HepG2 (cell line): ENCODE data around the gene FANCE. TPM values are rescaled to one million over a fixed set of nuclear protein-coding genes. Genes with fewer than 3 reads are reported as not detected.

Experiments
- CBX5 ChIP-seq: sonication (generic); formaldehyde crosslinking; IDR thresholded peaks from 2 replicates; pipeline ENCODE4 v1.4.0; 2020; ENCODE audit warnings: missing genetic modification reagents, borderline replicate concordance
- HOXA3 ChIP-seq: sonication (generic); formaldehyde crosslinking; IDR thresholded peaks from 2 replicates; pipeline ENCODE4 v1.5.0; 2020; ENCODE audit warnings: missing genetic modification reagents
- KMT2A ChIP-seq: sonication (generic); formaldehyde crosslinking; IDR thresholded peaks from 2 replicates; pipeline ENCODE4 v1.4.0; 2020; ENCODE audit warnings: missing genetic modification reagents
- MAFK ChIP-seq, 2 experiments: IDR thresholded peaks in 1 of 2; conservative IDR thresholded peaks in 1 of 2; 2 replicates each; pipeline ENCODE4 v1.6.1; 2011; ENCODE audit warnings: improper control_type of control experiment in 2 of 2, low read length in 2 of 2
- MAZ ChIP-seq, 2 experiments: sonication (generic) in 1 of 2; formaldehyde crosslinking in 1 of 2; IDR thresholded peaks; 2 replicates each; pipeline versions ENCODE4 v1.5.0 to v1.6.1; 2012 to 2020; ENCODE audit warnings: low read depth in 2 of 2, mild to moderate bottlenecking in 2 of 2, borderline replicate concordance in 1 of 2, improper control_type of control experiment in 1 of 2, low read length in 1 of 2, missing genetic modification reagents in 1 of 2, moderate library complexity in 1 of 2
- MTA1 ChIP-seq: sonication (generic); formaldehyde crosslinking; IDR thresholded peaks from 2 replicates; pipeline ENCODE4 v1.4.0; 2020; ENCODE audit warnings: missing genetic modification reagents, mild to moderate bottlenecking, borderline replicate concordance
- RFXAP ChIP-seq: sonication (generic); formaldehyde crosslinking; IDR thresholded peaks from 2 replicates; pipeline ENCODE4 v1.4.0; 2020; ENCODE audit warnings: missing genetic modification reagents, borderline replicate concordance
- SNAPC5 ChIP-seq: sonication (generic); formaldehyde crosslinking; IDR thresholded peaks from 2 replicates; pipeline ENCODE4 v1.8.1; 2023; ENCODE audit warnings: mild to moderate bottlenecking, missing genetic modification reagents, borderline replicate concordance
- TARDBP ChIP-seq: sonication (generic); formaldehyde crosslinking; IDR thresholded peaks from 2 replicates; pipeline ENCODE4 v1.8.0; 2022; ENCODE audit warnings: mild to moderate bottlenecking, missing genetic modification reagents
- ZBTB1 ChIP-seq: sonication (generic); formaldehyde crosslinking; IDR thresholded peaks from 2 replicates; pipeline ENCODE4 v1.4.0; 2020; ENCODE audit warnings: missing genetic modification reagents, borderline replicate concordance
- ZFAT ChIP-seq: sonication (generic); formaldehyde crosslinking; conservative IDR thresholded peaks from 2 replicates; pipeline ENCODE4 v1.8.1; 2023; ENCODE audit warnings: missing genetic modification reagents, inconsistent platforms
- ZFP36 ChIP-seq: fragments of 150-350 bp; IDR thresholded peaks from 2 replicates; pipeline ENCODE4 v1.6.1; 2018; ENCODE audit warnings: borderline replicate concordance, low read length, low read depth; ENCODE audit not compliant: partially characterized antibody
- ZNF318 ChIP-seq: sonication (generic); formaldehyde crosslinking; IDR thresholded peaks from 2 replicates; pipeline ENCODE4 v1.4.0; 2020; ENCODE audit warnings: mild to moderate bottlenecking, missing genetic modification reagents
- ZNF839 ChIP-seq: sonication (generic); formaldehyde crosslinking; IDR thresholded peaks from 2 replicates; pipeline ENCODE4 v1.4.0; 2020; ENCODE audit warnings: missing genetic modification reagents, mild to moderate bottlenecking, borderline replicate concordance
- polyA plus RNA-seq, 8 experiments: library from polyadenylated mRNA; depleted of rRNA in 3 of 8; stranded (reverse) in 7 of 8; unstranded in 1 of 8; fragments of >200 nt; fragmentation: Illumina TruSeq in 4 of 8; extraction: Trizol in 4 of 8; gene quantifications; 2 replicates each; pipeline versions ENCODE4 v1.2.1 to v1.2.3, GENCODE V29; 2011 to 2016; ENCODE audit warnings: low read depth in 4 of 8, missing spikeins in 1 of 8, mixed read lengths in 1 of 8; ENCODE audit not compliant: insufficient read depth in 1 of 8
- total RNA-seq, 5 experiments: library from RNA; depleted of rRNA; stranded (reverse); fragments of >200 nt; fragmentation: Illumina TruSeq; extraction: Trizol; gene quantifications; 2 replicates each; pipeline ENCODE4 v1.2.3, GENCODE V29; 2016; ENCODE audit warnings: low read depth in 1 of 5
- TF ChIP-seq, protein P1 (sequence below): sonication (generic); formaldehyde crosslinking; IDR thresholded peaks from 2 replicates; pipeline ENCODE4 v1.4.0; 2020; ENCODE audit warnings: mild to moderate bottlenecking, missing genetic modification reagents

FANCE gene
- total and polyA plus RNA-seq, 2 of the 13 experiments (the other 11 are each of a cell fraction or from before 2014, with no cell fraction given) = 7.1 to 11.2 TPM

DNA sequence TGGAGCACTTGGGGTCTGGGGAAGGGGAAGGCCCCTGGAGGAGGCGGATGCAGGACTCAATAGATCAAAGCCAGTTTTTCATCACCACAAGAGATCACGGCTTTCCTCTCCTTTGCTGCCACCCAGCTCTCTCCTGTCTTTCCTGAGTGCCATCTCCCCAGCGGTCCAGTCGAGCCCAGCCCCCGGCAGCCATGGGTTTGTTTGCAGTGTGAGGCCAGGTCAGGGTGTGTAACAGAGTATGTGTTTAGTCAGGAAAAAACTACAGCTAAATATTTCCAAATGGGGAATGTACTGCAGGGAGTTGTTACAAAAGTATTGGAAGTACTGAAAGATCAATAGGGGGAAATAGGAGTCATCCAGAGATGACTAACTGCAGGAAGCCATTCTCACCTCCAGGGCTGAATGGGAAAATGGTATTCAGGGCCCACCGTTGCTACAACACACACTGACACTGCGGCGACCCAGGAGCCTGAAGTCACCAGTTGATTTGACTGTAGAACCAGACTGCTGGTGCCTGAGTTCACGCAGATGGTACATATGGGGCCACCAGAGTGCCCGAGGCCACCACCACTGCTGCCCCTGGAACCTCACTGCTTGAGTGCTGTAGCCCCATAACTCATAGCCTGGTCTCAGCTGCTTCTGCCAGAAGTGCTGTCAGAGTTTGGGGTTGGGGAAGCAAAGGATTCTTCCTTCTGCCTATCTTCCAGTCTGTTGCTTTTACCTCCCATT, 23.6 kb upstream of the FANCE start (continued):
- TF ChIP-seq MAZ (IDR thresholded peaks at IDR 0.05; ENCODE audit: borderline replicate concordance, low read depth, low read length) = peak; percentile 35; the same call in 1 of the 2 replicates
- no peak for TF ChIP-seq MAZ (CRISPR knock-in tag; IDR thresholded peaks at IDR 0.05; ENCODE audit: low read depth)
- TF ChIP-seq ZBTB1 (CRISPR knock-in tag) = no peak
- TF ChIP-seq CBX5 = peak; percentile 50; the same call in 1 of the 2 replicates
- TF ChIP-seq HOXA3 (CRISPR knock-in tag) = peak; percentile 68; the same call in 1 of the 2 replicates
- TF ChIP-seq RFXAP = no peak
- TF ChIP-seq ZNF839 (CRISPR knock-in tag) = no peak
- TF ChIP-seq MTA1 (CRISPR knock-in tag) = no peak
- peak; percentile 38; the same call in 1 of the 2 replicates for TF ChIP-seq TARDBP (CRISPR knock-in tag)
- TF ChIP-seq KMT2A (CRISPR knock-in tag) = 0 out of 2 replicates have a peak, but pooled peaks have one; percentile 32
- TF ChIP-seq ZNF318 (CRISPR knock-in tag) = 0 out of 2 replicates have a peak, but pooled peaks have one; percentile 44
- no peak for TF ChIP-seq ZFP36
- TF ChIP-seq ZFAT (CRISPR knock-in tag) = no peak
- TF ChIP-seq, protein P1, sequence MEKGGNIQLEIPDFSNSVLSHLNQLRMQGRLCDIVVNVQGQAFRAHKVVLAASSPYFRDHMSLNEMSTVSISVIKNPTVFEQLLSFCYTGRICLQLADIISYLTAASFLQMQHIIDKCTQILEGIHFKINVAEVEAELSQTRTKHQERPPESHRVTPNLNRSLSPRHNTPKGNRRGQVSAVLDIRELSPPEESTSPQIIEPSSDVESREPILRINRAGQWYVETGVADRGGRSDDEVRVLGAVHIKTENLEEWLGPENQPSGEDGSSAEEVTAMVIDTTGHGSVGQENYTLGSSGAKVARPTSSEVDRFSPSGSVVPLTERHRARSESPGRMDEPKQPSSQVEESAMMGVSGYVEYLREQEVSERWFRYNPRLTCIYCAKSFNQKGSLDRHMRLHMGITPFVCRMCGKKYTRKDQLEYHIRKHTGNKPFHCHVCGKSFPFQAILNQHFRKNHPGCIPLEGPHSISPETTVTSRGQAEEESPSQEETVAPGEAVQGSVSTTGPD (CRISPR knock-in tag) = no peak
- TF ChIP-seq MAFK (conservative IDR thresholded peaks at IDR 0.05 in 1 of 2, IDR thresholded peaks at IDR 0.05 in 1 of 2; ENCODE audit: low read length in 2 of 2) = peak; percentile 30 to 45; a peak in 2 of 4 replicates
- no peak for TF ChIP-seq SNAPC5 (CRISPR knock-in tag)
